Amygdala (tissue), 56 donors: ENCODE measurements around the gene EIF3K.

Experiments
- DNase-seq, 56 donors: peaks; one replicate each; lab custom pipeline; 2025; lab: John Stamatoyannopoulos, UW

The EIF3K gene

DNA sequence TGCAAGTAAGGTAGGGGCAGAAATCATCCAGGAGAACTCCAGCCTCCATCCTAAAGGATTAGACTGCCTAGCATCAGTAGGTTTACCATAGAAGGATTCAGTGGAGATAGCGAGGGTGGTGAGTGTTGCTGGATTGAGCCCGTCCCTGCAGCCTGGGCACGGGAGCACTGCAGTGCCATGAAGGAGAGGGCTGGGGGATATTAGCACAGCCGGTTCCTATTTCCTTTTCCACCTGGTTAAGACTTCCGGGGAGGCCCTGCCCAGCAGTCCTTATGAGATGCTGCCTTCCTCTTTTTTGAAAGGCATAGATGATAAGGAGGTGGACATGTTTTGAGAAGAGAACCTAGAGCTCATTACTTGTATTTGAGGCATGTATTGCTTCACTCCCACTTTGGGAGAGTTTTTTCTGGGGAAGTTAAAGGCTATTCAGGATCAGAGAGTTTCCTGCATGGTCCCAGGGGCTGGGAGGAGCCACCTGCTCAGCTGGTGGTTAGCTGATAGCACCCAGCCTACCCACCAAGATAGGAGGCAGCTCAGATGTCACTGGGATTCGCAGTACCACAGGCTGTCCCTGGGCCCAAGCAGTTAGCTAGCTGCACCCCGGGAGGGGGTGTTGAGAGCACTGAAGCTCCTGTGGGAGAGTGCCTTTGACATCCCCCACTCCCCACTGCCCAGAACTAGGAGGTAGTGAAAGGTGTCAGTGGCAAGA, 45.7 kb downstream of the EIF3K start:
- DNase-seq: no peak

DNA sequence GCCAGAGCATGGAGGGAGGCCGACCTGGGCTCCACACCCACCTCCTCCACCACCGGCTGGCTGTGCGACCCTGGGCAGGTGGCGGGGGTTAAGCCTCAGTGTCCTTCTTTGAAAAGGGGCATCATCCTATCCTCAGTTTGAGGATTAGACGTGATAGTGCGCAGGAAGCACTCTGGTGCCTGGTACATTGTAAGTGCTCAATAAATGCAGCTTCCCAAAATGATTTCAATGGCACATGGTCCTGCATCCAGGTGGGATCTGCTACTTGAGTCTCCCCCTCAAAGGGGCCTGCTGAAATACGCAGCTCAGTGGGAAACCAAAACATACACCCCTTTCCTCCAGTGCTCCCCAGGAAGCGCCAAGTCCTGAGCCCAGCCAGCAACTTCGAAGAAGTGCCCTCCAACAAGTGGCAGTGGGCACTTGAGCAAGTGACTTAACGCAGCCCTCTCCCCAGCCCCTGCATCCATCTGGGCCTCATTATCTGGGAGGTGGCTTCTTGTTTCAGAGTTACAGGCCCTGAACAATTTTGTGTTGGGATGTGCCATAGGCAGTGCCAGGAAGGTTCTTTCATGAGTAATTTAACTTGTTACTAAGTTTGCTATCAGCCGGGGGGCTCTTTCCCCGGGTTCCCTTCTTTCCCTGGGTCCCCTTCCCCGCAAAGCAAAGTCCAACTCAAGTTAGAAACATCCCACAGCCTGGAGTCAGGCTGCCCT, 46.4 kb downstream of the EIF3K start:
- no peak for DNase-seq

DNA sequence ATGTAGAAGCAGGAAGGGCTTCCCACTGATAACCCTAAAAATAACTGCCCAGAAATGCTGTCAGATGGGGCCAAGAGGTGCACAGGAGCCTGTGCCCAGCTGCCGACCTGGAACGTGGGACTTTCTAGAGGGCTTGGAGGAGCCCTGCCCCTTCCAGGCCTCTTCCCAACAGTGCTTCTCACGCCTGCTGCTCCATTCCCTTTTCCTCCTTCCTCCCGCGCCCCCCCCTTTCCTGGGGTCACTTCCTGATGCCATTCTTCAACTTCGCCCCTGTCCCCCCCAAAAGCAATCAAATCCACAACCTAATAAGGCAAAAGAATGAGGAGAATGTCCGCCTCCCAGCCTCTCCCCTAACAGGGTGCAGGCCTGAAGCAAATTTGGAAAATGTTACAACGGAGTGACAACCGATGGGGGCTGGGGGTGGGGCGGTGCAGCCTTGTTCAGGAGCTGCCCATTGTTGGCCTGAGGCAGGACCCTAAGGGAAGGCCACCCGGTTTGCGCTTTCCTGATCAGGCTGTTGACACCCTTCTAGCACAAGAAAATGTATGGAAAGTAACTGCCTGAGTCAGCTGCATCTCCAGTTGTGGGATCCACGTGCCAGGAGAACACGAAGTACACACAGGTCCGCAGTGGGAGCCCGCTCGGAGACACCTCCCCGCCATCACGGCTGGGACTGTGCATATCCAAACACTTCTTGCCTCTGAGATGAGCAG, 47.1 kb downstream of the EIF3K start:
- no peak for DNase-seq

DNA sequence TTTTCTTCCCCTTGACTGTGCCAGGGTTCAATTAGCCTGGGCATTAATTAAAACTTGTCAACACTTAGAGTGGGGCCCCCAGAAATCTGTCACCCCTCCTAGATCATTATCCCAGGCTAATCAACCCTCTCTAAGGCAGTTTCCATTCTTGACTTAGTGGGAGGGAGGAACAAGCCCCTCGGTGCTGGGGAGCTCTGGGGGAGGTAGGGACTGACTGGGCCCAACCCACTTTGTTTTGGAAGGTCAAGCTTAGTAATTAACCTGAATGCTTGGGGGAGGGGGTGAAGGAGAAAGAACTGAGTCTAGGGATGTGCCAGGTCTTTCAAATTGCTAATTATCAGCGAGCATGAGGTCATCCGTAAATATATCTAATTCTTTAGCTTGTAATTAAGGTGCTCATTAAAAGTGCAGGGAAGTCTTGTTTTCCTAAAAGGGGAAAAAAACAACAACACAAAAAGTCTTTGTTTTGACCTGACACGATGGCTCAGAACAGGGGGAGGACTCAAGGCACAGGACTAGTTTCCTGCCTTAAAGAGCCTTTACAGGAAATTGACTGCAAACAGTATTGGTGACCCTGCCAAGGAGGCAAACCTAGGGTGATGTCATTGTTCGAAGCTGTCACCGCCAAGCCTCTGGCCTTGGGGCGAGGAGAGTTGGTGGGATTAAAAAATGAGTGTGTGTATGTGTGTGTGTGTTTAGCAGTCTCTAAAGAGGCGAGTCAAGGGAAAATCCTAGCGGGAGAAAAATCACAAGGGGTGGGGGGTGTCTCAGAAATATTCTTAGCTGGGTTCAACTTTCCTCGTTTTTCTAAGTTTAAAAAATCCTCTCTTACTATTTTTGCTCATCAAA, 47.9 kb downstream of the EIF3K start:
- peak in 2 of 56 donors; percentile 10 to 40 for DNase-seq

DNA sequence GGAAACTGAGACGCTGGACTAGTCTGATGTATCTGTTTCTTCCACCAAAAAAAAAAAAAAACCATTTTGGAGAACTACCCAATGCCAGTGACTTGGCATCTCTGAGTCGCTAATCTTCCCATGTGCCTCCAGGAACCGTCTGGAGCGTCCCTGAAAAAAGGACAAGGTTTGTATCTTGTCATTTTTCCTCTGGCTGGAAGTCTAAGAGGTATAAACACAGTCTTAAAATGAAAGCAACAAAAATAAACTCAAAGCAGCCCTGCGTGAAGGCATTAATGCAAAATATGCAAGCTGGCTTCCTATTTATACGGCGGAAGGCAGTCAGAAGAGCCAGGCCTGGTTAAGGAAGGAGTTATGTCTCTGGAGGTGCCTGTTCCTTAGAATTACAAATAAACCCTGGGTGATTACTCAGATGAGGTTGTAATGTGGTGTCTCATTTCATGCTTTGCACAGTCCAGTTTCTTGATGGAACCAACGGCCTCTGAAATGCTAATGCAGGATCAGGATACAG, 48.7 kb downstream of the EIF3K start:
- no peak for DNase-seq

GRCh38 chr19:38669552-38669951, 50.6 kb downstream of the EIF3K start:
- no peak for DNase-seq

- no peak for DNase-seq
These were observed 52.0 kb downstream of the EIF3K start for GRCh38 chr19:38670921-38671398.

DNA sequence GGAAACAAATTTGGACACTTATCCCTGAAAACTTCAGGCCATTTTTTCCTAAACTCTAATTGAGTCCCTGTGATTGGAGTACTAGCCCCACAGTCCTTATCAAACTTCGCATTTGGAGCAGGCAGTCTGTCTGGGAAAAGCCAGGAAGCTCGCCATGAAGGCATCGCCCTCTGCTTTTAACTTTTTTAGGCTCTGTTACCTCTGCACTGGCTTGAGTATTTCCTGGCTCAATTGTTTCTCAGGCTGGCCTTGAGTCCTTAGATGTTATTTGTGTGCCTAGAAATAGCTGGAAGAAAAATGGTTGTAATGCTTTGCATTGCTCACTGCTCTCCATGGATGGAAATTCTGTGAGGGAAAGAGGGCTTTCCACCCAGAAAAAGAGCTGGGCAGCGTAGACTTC, 52.7 kb downstream of the EIF3K start:
- DNase-seq: no peak

GRCh38 chr19:38673030-38673429, 54.0 kb downstream of the EIF3K start:
- no peak for DNase-seq

DNA sequence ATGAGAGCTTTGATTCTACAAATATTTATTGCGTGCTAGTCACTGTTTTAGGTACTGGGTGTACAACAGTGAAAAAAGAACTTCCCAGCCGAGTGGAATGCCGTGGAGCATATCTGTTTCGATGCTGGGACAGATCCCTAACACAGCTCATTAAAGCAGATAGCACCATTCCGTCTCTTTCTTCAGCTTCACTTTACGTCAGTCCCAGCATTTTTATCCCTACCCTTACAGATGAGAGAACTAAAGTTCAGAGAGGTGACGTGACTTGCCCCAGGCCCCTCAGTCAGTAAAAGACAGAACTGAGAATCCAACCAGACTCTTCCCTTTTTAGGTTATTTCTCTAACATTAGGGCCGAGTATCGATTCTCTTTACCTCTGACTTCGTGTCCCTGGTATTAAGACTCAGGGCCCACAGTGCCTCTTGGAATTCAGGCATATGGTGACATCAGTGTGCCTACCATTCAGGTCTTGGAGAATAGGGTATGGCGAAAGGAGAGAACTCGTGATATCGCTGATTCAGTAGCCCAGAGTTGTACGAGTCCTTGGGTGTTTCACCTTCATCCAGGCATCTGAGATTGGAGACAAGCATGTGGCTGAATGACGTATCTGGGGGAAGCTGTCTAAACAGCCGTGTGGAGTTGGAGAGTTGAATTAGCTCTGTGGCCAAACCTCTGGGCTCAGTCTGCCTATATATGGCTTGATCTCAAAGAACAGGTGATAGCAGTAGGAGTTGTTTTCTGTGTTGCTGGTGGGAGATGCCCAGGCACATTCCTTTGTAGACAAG, 55.6 kb downstream of the EIF3K start:
- DNase-seq: no peak

GRCh38 chr19:38675611-38676010, 56.6 kb downstream of the EIF3K start:
- peak in 18 of 56 donors; percentile 9 to 62 (median 29) for DNase-seq

GRCh38 chr19:38676023-38676877, 57.3 kb downstream of the EIF3K start:
- no peak for DNase-seq

GRCh38 chr19:38676878-38677646, 58.1 kb downstream of the EIF3K start:
- DNase-seq: no peak

DNA sequence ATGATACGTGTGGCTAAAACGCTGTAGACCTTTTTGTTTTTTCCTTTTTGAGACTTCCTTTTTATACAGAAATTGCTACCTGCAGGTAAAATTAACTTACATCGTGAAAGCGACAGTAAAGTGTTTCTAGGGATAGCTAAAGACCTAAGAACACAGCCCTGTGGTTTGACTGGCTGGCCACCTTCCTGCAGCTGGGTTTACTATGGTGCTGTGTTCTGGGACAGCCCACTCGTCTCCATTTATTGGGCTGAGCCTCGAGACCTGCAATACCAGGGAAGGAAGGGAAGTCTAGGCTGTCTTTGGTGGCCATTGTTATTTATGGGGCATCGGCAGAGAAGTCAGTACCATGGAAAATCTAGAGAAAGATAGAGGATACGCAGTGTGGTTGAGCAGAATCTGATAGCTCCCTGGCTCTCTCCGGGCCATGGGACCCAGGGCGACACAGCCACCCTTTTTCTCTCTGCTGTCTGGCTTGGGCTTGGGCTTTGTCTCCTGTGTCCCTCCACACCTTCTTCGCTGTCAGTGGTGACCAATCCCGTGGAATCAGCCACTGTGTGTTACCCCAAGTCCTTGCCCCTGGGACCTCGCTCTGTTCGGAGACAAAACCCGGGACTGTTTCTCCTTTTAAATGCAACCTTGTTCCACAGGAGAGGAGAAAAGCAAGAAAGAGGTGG, 59.4 kb downstream of the EIF3K start:
- no peak for DNase-seq

DNA sequence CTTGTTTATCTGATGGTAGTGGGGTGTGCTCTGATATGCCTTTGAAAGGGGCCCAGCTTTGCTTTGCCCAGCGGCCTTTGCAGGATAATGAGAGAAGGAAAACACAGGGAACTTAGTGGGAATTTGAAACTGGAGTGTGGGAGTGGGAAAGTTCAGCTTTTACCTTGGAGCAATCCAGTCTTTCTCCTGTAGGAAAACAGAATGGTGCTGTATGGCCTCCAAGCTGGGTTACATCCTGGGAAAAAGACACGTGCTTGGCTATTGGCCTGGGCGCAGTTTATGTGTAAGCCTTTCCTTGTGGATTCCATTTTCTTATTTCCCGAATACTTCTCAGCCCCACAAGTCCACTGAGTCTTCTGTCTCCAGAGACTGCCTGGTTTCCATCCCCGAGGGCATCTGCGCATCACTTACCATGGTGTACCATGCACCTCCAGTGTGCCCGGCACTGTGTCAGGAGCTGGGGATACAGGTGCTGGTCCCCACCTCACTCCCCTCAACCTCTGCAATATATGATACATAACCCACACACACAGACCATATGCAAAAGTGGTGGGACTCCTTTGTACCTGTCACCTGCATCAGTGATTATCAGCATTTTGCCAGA, 60.0 kb downstream of the EIF3K start:
- DNase-seq: no peak

- DNase-seq: no peak
These were observed 60.9 kb downstream of the EIF3K start for GRCh38 chr19:38679839-38680238.
